ENCODE measurements around the gene SPATA6L. TPM values are rescaled to one million over a fixed set of nuclear protein-coding genes. Genes with fewer than 3 reads are reported as not detected.

Gene SPATA6L
- total and polyA plus RNA-seq, 2 of the 13 experiments (the other 11 are each of a cell fraction or from before 2014, with no cell fraction given), result 1.1 to 1.9 TPM

GRCh38 chr9:4700091-4700490, 33.8 kb upstream of the SPATA6L start (continued):
- TF ChIP-seq, protein P1, sequence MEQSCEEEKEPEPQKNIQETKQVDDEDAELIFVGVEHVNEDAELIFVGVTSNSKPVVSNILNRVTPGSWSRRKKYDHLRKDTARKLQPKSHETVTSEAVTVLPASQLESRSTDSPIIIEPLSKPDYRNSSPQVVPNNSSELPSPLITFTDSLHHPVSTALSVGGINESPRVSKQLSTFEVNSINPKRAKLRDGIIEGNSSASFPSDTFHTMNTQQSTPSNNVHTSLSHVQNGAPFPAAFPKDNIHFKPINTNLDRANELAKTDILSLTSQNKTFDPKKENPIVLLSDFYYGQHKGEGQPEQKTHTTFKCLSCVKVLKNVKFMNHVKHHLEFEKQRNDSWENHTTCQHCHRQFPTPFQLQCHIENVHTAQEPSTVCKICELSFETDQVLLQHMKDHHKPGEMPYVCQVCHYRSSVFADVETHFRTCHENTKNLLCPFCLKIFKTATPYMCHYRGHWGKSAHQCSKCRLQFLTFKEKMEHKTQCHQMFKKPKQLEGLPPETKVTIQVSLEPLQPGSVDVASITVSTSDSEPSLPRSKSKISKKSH (CRISPR knock-in tag; IDR thresholded peaks at IDR 0.05; ENCODE audit: borderline replicate concordance), result no peak
- TF ChIP-seq, protein P2, sequence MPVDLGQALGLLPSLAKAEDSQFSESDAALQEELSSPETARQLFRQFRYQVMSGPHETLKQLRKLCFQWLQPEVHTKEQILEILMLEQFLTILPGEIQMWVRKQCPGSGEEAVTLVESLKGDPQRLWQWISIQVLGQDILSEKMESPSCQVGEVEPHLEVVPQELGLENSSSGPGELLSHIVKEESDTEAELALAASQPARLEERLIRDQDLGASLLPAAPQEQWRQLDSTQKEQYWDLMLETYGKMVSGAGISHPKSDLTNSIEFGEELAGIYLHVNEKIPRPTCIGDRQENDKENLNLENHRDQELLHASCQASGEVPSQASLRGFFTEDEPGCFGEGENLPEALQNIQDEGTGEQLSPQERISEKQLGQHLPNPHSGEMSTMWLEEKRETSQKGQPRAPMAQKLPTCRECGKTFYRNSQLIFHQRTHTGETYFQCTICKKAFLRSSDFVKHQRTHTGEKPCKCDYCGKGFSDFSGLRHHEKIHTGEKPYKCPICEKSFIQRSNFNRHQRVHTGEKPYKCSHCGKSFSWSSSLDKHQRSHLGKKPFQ (CRISPR knock-in tag; IDR thresholded peaks at IDR 0.05; ENCODE audit: insufficient replicate concordance), result no peak
- TF ChIP-seq NR0B2 (CRISPR knock-in tag; IDR thresholded peaks at IDR 0.05), result no peak
- TF ChIP-seq NR2F6 (IDR thresholded peaks at IDR 0.05), result peak; percentile 57
- peak; percentile 83 for TF ChIP-seq NR2F6 (CRISPR knock-in tag; IDR thresholded peaks at IDR 0.05)
- TF ChIP-seq ZC3H4 (CRISPR knock-in tag; IDR thresholded peaks at IDR 0.05; ENCODE audit: borderline replicate concordance), result no peak
- no peak for TF ChIP-seq HNRNPLL (IDR thresholded peaks at IDR 0.05; ENCODE audit: low read depth, low read length, poor library complexity, severe bottlenecking)
- TF ChIP-seq ZNF180 (CRISPR knock-in tag; IDR thresholded peaks at IDR 0.05; ENCODE audit: borderline replicate concordance, low read depth), result no peak
- TF ChIP-seq ZBTB7A (CRISPR knock-in tag; IDR thresholded peaks at IDR 0.05), result no peak
- TF ChIP-seq, protein P3, sequence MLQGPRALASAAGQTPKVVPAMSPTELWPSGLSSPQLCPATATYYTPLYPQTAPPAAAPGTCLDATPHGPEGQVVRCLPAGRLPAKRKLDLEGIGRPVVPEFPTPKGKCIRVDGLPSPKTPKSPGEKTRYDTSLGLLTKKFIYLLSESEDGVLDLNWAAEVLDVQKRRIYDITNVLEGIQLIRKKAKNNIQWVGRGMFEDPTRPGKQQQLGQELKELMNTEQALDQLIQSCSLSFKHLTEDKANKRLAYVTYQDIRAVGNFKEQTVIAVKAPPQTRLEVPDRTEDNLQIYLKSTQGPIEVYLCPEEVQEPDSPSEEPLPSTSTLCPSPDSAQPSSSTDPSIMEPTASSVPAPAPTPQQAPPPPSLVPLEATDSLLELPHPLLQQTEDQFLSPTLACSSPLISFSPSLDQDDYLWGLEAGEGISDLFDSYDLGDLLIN (CRISPR knock-in tag; IDR thresholded peaks at IDR 0.05; ENCODE audit: borderline replicate concordance), result no peak
- peak; percentile 87 for TF ChIP-seq HNF4A (CRISPR knock-in tag; IDR thresholded peaks at IDR 0.05)
- TF ChIP-seq ATRX (CRISPR knock-in tag; IDR thresholded peaks at IDR 0.05; ENCODE audit: borderline replicate concordance), result no peak
- no peak for TF ChIP-seq MATR3 (CRISPR knock-in tag; IDR thresholded peaks at IDR 0.05)
- no peak for TF ChIP-seq TP53 (CRISPR knock-in tag; conservative IDR thresholded peaks at IDR 0.05)
- TF ChIP-seq GZF1 (CRISPR knock-in tag; IDR thresholded peaks at IDR 0.05), result no peak
- TF ChIP-seq ZBTB7B (CRISPR knock-in tag; IDR thresholded peaks at IDR 0.05), result no peak
- TF ChIP-seq PTBP1 (IDR thresholded peaks at IDR 0.05; ENCODE audit: low read depth, low read length, poor library complexity, severe bottlenecking), result no peak
- no peak for TF ChIP-seq AGO2 (optimal IDR thresholded peaks at IDR 0.05; ENCODE audit: low read depth, low read length)
- TF ChIP-seq, protein P4, sequence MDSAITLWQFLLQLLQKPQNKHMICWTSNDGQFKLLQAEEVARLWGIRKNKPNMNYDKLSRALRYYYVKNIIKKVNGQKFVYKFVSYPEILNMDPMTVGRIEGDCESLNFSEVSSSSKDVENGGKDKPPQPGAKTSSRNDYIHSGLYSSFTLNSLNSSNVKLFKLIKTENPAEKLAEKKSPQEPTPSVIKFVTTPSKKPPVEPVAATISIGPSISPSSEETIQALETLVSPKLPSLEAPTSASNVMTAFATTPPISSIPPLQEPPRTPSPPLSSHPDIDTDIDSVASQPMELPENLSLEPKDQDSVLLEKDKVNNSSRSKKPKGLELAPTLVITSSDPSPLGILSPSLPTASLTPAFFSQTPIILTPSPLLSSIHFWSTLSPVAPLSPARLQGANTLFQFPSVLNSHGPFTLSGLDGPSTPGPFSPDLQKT (CRISPR knock-in tag; IDR thresholded peaks at IDR 0.05; ENCODE audit: borderline replicate concordance), result no peak
- no peak for TF ChIP-seq ATF5 (CRISPR knock-in tag; IDR thresholded peaks at IDR 0.05; ENCODE audit: low read depth)
- no peak for TF ChIP-seq RORA (CRISPR knock-in tag; IDR thresholded peaks at IDR 0.05)
- TF ChIP-seq ZNF230 (CRISPR knock-in tag; IDR thresholded peaks at IDR 0.05), result no peak

All from HepG2 (cell line).